Neural cell (in vitro differentiated cells): Measurements from ENCODE around the gene DPYD. TPM values are rescaled to one million over a fixed set of nuclear protein-coding genes. Genes with fewer than 3 reads are reported as not detected.

Experiments
- H2AFZ ChIP-seq: fragments of 200-600, 300-800 bp; sonication (generic), shearing (Covaris generic); 2 replicates; pipeline ENCODE4 v1.6.0; 2014; ENCODE audit warnings: low read depth, mild to moderate bottlenecking, antibody characterized with exemption, low read length, moderate library complexity
- H3F3A ChIP-seq: fragments of 200-600 bp; shearing (Covaris generic); 2 replicates; pipeline ENCODE4 v1.6.1; 2016; ENCODE audit warnings: mild to moderate bottlenecking, moderate library complexity, mixed read lengths, antibody characterized with exemption, low read length; ENCODE audit not compliant: insufficient read depth, poor library complexity, severe bottlenecking
- H3K27ac ChIP-seq: fragments of 200-600, 300-800 bp; sonication (generic), shearing (Covaris generic); 2 replicates; pipeline ENCODE4 v1.5.1; 2014; ENCODE audit warnings: mild to moderate bottlenecking, low read length, moderate library complexity
- H3K27me3 ChIP-seq: fragments of 300-800, 200-600 bp; sonication (generic), shearing (Covaris generic); 2 replicates; pipeline ENCODE4 v1.6.0; 2014; ENCODE audit warnings: mild to moderate bottlenecking, low read depth, low read length, moderate library complexity; ENCODE audit not compliant: insufficient read depth
- H3K36me3 ChIP-seq: fragments of 300-800, 200-600 bp; sonication (generic), shearing (Covaris generic); 2 replicates; pipeline ENCODE4 v1.5.1; 2014; ENCODE audit warnings: mild to moderate bottlenecking, antibody characterized with exemption, low read length, moderate library complexity; ENCODE audit not compliant: insufficient read depth
- H3K4me2 ChIP-seq: fragments of 300-800, 200-600 bp; sonication (generic), shearing (Covaris generic); 2 replicates; pipeline ENCODE4 v1.6.0; 2014; ENCODE audit warnings: mild to moderate bottlenecking, low read length
- H3K4me3 ChIP-seq: fragments of 300-800, 200-600 bp; sonication (generic), shearing (Covaris generic); 2 replicates; pipeline ENCODE4 v1.5.1; 2014; ENCODE audit warnings: mild to moderate bottlenecking, low read length, moderate library complexity
- H3K79me2 ChIP-seq: fragments of 200-600 bp; shearing (Covaris generic); replicated peaks from 2 replicates; pipeline ENCODE4 v1.6.0; 2014; ENCODE audit warnings: mild to moderate bottlenecking, low read length, moderate library complexity; ENCODE audit not compliant: insufficient read depth
- H3K9ac ChIP-seq: fragments of 300-800, 200-600 bp; sonication (generic), shearing (Covaris generic); 2 replicates; pipeline ENCODE4 v1.6.1; 2016; ENCODE audit warnings: mild to moderate bottlenecking, low read length, mixed read lengths
- H3K9me2 ChIP-seq: fragments of 200-600 bp; shearing (Covaris generic); 2 replicates; pipeline ENCODE4 v1.6.1; 2016; ENCODE audit warnings: mild to moderate bottlenecking, low read length, mixed read lengths; ENCODE audit not compliant: insufficient read depth
- H3K9me3 ChIP-seq: fragments of 200-600, 300-800 bp; sonication (generic), shearing (Covaris generic); 2 replicates; pipeline ENCODE4 v1.6.1; 2016; ENCODE audit warnings: mild to moderate bottlenecking, mixed run types, low read length, moderate library complexity, mixed read lengths
- H4K20me1 ChIP-seq: fragments of 200-600 bp; shearing (Covaris generic); 2 replicates; pipeline ENCODE4 v1.6.1; 2016; ENCODE audit warnings: mild to moderate bottlenecking, mixed run types; ENCODE audit not compliant: insufficient read depth
- EP300 ChIP-seq: fragments of 450-650 bp; conservative IDR thresholded peaks from 2 replicates; pipeline ENCODE4 v1.6.1; 2014; ENCODE audit warnings: antibody characterized with exemption, mild to moderate bottlenecking, moderate library complexity; ENCODE audit not compliant: poor library complexity, severe bottlenecking
- EZH2 ChIP-seq: fragments of 200-600, 300-800 bp; shearing (Covaris generic), sonication (generic); IDR thresholded peaks from 2 replicates; pipeline ENCODE4 v1.6.1; 2014; ENCODE audit warnings: antibody characterized with exemption, low read length, borderline replicate concordance, mild to moderate bottlenecking; ENCODE audit not compliant: insufficient read depth, poor library complexity, severe bottlenecking
- MXI1 ChIP-seq: fragments of 450-650 bp; conservative IDR thresholded peaks from 2 replicates; pipeline ENCODE4 v1.6.1; 2014; ENCODE audit warnings: antibody characterized with exemption, mild to moderate bottlenecking; ENCODE audit not compliant: poor library complexity, severe bottlenecking
- POLR2AphosphoS5 ChIP-seq: IDR thresholded peaks from 2 replicates; pipeline ENCODE4 v1.6.1; 2012
- RAD21 ChIP-seq: fragments of 450-650 bp; conservative IDR thresholded peaks from 2 replicates; pipeline ENCODE4 v1.6.1; 2014; ENCODE audit warnings: antibody characterized with exemption, mild to moderate bottlenecking, moderate library complexity
- SMC3 ChIP-seq: fragments of 450-650 bp; conservative IDR thresholded peaks from 2 replicates; pipeline ENCODE4 v1.6.1; 2014; ENCODE audit warnings: antibody characterized with exemption, mild to moderate bottlenecking, moderate library complexity; ENCODE audit not compliant: poor library complexity
- TAF1 ChIP-seq: IDR thresholded peaks from 2 replicates; pipeline ENCODE4 v1.6.1; 2012; ENCODE audit warnings: low read depth
- polyA plus RNA-seq: library from polyadenylated mRNA; depleted of rRNA; stranded (reverse); fragments of >200 nt; gene quantifications from 2 replicates; pipeline ENCODE4 v1.2.3, GENCODE V29; 2014
- TF ChIP-seq, protein P1 (sequence below): fragments of 450-650 bp; IDR thresholded peaks from 2 replicates; pipeline ENCODE4 v1.5.1; 2014; ENCODE audit warnings: antibody characterized with exemption, mild to moderate bottlenecking, moderate library complexity; ENCODE audit not compliant: poor library complexity, severe bottlenecking
- TF ChIP-seq, protein P2 (sequence below): IDR thresholded peaks from 2 replicates; pipeline ENCODE4 v1.6.1; 2012; ENCODE audit warnings: borderline replicate concordance

DPYD gene
- polyA plus RNA-seq, 1 donor from 2014 or later: 6.7 TPM

DNA sequence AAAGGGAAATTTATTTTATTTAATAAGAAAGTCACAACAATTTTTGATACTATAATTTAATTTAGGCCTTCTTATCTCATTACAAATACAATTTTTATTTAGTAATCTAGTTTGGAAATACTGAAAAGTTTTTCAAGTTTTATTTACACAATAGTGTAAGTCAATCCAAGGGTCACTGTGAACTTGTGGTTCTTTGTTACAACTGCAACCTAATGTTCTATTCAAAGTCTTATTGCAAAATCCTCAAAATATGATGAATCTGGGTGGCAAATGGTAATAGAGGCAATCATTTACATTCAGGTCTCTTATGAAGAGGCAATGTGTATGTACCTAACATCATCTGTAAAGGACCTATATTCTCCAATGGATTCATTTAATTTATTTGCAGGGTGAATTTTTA is 421.2 kb downstream of the DPYD start:
- Histone ChIP-seq H3K4me2 (no peak overlapping the region), H3K9me2 (no peaks in the 10 kb centered on the region), H3K4me3 (no peak overlapping the region), H3K9me3 (no peaks in the 10 kb centered on the region), H4K20me1 (no peaks in the 10 kb centered on the region), H2AFZ (no peak overlapping the region), H3K36me3 (no peaks in the 10 kb centered on the region), H3K79me2 (no peaks in the 10 kb centered on the region), H3K27me3 (no peaks in the 10 kb centered on the region), H3K27ac (peak overlapping the region; percentile 65), H3F3A (no peaks in the 10 kb centered on the region), H3K9ac (no peak overlapping the region)
- TF ChIP-seq, protein P1, sequence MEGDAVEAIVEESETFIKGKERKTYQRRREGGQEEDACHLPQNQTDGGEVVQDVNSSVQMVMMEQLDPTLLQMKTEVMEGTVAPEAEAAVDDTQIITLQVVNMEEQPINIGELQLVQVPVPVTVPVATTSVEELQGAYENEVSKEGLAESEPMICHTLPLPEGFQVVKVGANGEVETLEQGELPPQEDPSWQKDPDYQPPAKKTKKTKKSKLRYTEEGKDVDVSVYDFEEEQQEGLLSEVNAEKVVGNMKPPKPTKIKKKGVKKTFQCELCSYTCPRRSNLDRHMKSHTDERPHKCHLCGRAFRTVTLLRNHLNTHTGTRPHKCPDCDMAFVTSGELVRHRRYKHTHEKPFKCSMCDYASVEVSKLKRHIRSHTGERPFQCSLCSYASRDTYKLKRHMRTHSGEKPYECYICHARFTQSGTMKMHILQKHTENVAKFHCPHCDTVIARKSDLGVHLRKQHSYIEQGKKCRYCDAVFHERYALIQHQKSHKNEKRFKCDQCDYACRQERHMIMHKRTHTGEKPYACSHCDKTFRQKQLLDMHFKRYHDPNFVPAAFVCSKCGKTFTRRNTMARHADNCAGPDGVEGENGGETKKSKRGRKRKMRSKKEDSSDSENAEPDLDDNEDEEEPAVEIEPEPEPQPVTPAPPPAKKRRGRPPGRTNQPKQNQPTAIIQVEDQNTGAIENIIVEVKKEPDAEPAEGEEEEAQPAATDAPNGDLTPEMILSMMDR: no peak
- TF ChIP-seq SMC3 (no peak), TAF1 (no peak), POLR2AphosphoS5 (no peak), EZH2 (no peak), MXI1 (no peak), EP300 (no peak), RAD21 (no peak)
- TF ChIP-seq, protein P2, sequence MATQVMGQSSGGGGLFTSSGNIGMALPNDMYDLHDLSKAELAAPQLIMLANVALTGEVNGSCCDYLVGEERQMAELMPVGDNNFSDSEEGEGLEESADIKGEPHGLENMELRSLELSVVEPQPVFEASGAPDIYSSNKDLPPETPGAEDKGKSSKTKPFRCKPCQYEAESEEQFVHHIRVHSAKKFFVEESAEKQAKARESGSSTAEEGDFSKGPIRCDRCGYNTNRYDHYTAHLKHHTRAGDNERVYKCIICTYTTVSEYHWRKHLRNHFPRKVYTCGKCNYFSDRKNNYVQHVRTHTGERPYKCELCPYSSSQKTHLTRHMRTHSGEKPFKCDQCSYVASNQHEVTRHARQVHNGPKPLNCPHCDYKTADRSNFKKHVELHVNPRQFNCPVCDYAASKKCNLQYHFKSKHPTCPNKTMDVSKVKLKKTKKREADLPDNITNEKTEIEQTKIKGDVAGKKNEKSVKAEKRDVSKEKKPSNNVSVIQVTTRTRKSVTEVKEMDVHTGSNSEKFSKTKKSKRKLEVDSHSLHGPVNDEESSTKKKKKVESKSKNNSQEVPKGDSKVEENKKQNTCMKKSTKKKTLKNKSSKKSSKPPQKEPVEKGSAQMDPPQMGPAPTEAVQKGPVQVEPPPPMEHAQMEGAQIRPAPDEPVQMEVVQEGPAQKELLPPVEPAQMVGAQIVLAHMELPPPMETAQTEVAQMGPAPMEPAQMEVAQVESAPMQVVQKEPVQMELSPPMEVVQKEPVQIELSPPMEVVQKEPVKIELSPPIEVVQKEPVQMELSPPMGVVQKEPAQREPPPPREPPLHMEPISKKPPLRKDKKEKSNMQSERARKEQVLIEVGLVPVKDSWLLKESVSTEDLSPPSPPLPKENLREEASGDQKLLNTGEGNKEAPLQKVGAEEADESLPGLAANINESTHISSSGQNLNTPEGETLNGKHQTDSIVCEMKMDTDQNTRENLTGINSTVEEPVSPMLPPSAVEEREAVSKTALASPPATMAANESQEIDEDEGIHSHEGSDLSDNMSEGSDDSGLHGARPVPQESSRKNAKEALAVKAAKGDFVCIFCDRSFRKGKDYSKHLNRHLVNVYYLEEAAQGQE: no peak

DNA sequence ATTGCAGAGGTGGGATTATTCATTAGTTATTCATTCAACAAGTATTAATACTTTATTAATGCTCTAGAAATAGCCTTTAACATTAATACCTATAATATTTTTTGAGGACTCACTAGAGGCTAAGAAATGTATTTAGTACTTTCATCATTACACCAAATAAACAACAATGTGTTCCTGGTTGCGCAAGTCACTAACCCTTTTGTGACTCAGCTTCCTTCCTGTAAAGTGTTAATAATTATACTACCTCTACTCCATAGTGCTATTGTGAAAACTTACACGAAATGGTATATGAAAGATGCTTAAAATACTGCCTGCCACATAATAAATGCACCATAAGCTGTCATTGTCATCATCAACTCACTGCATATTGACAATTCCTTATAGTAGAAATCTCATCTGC is 431.0 kb downstream of the DPYD start:
- no peak for TF ChIP-seq MXI1
- no peak for TF ChIP-seq EZH2
- peak; percentile 45 for TF ChIP-seq EP300
- no peak for TF ChIP-seq RAD21
- TF ChIP-seq, protein P1: no peak
- no peaks in the 10 kb centered on the region for H3K36me3 ChIP-seq
- H2AFZ ChIP-seq: no peak overlapping the region
- no peaks in the 10 kb centered on the region for H3K79me2 ChIP-seq
- H3K9me3 ChIP-seq: no peaks in the 10 kb centered on the region
- no peaks in the 10 kb centered on the region for H3K9me2 ChIP-seq
- H3K4me2 ChIP-seq: no peak overlapping the region
- no peaks in the 10 kb centered on the region for H4K20me1 ChIP-seq
- H3K9ac ChIP-seq: no peak overlapping the region
- no peaks in the 10 kb centered on the region for H3K27me3 ChIP-seq
- H3K4me3 ChIP-seq: no peak overlapping the region
- no peak overlapping the region for H3K27ac ChIP-seq
- no peaks in the 10 kb centered on the region for H3F3A ChIP-seq
